Vagina (tissue), 2 donors: ENCODE measurements around the gene ANO10.

Experiments used
- POLR2A ChIP-seq, 2 donors: fragments of 450-650 bp; IDR thresholded peaks; one replicate each; pipeline ENCODE4 v1.6.1; 2017; ENCODE audit warnings: antibody characterized with exemption in 2 of 2, mild to moderate bottlenecking in 2 of 2, moderate library complexity in 2 of 2
- POLR2AphosphoS5 ChIP-seq, 2 donors: sonication (generic); formaldehyde crosslinking; IDR thresholded peaks; one replicate each; pipeline ENCODE4 v1.9.0; 2017; ENCODE audit warnings: antibody characterized with exemption in 2 of 2, mild to moderate bottlenecking in 2 of 2, low read depth in 1 of 2; ENCODE audit not compliant: insufficient read depth in 1 of 2
- TF ChIP-seq, protein P1 (sequence below), 3 experiments: fragments of 450-650 bp in 2 of 3; fragments of 200-600 bp in 1 of 3; sonication (generic) in 1 of 3; IDR thresholded peaks; one replicate each; pipeline ENCODE4 v1.5.1; 2017 to 2019; ENCODE audit warnings: antibody characterized with exemption in 3 of 3, mild to moderate bottlenecking in 2 of 3, moderate library complexity in 2 of 3

DNA sequence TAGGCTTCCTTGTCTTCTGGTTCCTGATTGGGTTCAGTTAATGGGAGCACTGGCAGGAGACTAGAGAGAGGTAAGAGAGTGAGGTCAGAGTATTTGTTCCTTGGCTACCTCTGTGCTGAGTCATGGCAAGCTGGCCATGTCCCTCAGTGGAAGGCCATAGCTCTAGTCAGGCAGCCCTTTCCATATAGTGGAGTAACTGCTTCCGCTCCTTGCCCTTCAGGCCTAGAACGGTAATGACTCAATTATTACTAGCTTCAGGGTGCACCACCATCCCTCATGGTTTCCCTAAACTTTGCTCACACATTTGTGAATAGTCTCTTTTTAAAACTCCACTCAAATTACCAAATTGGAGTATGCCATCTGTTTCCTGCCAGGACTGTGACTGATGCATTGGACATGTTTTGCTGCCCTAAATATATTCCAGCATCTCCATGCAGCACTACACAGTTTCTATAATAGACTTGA lies 10.5 kb upstream of the ANO10 start:
- TF ChIP-seq, protein P1, sequence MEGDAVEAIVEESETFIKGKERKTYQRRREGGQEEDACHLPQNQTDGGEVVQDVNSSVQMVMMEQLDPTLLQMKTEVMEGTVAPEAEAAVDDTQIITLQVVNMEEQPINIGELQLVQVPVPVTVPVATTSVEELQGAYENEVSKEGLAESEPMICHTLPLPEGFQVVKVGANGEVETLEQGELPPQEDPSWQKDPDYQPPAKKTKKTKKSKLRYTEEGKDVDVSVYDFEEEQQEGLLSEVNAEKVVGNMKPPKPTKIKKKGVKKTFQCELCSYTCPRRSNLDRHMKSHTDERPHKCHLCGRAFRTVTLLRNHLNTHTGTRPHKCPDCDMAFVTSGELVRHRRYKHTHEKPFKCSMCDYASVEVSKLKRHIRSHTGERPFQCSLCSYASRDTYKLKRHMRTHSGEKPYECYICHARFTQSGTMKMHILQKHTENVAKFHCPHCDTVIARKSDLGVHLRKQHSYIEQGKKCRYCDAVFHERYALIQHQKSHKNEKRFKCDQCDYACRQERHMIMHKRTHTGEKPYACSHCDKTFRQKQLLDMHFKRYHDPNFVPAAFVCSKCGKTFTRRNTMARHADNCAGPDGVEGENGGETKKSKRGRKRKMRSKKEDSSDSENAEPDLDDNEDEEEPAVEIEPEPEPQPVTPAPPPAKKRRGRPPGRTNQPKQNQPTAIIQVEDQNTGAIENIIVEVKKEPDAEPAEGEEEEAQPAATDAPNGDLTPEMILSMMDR (IDR thresholded peaks at IDR 0.05) = no peak
- no peak for TF ChIP-seq POLR2AphosphoS5 (IDR thresholded peaks at IDR 0.05; ENCODE audit: insufficient read depth in 1 of 2, low read depth in 1 of 2)
- TF ChIP-seq POLR2A (IDR thresholded peaks at IDR 0.05) = no peak
